ENCODE results near the gene NLRC5.
"Not testable (repeated sequence)": the region's sequence is repeated elsewhere in the genome, so short reads cannot be mapped to it uniquely, and the experiment has no call there.

NLRC5 gene

DNA sequence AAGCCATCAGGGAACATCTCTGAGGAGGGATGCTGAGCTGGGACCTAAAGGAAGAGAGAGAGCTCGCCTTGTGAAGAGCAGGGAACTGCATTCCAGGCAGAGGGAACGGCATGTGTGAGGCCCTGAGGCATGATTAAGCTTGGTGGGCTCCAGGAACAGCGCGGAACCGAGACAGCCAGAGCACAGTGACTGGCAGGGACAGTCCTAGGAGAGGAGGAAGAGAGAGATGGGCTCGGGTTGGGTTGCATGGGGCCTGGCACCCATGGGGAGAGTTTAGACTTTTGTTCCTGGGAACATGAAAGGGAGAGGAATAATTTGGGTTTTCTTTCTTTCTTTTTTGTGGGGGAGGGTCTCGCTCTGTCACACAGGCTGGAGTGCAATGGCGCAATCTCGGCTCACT is 63.8 kb downstream of the NLRC5 start:
- no peaks in the 10 kb centered on the region for H3K4me1 ChIP-seq (ENCODE audit: control insufficient read depth, insufficient read depth, low read length, unreplicated experiment)
- H3K36me3 ChIP-seq (ENCODE audit: insufficient read depth, low read length), result 0 out of 2 replicates have a peak, but pooled peaks cover 5% of the 10 kb centered on the region
- H3K27ac ChIP-seq (ENCODE audit: low read depth, low read length), result no peak overlapping the region

GRCh38 chr16:57054338-57054737 is 65.0 kb downstream of the NLRC5 start:
- Histone ChIP-seq H3K4me1 (ENCODE audit: control insufficient read depth, insufficient read depth, low read length, unreplicated experiment) (no peaks in the 10 kb centered on the region), H3K4me3 (ENCODE audit: low read depth, low read length) (no peak overlapping the region), H3K27me3 (ENCODE audit: insufficient read depth, low read length) (no peaks in the 10 kb centered on the region), H2AFZ (ENCODE audit: low read length, unreplicated experiment) (no peak overlapping the region), H3K36me3 (ENCODE audit: insufficient read depth, low read length) (peaks cover 6% of the 10 kb centered on the region; the same call in 1 of the 2 replicates), H3K27ac (ENCODE audit: low read depth, low read length) (no peak overlapping the region), H3K79me2 (ENCODE audit: control insufficient read depth, insufficient read depth, low read length, unreplicated experiment) (no peaks in the 10 kb centered on the region)

More for the DNA sequence above, 63.8 kb downstream of the NLRC5 start:
- Histone ChIP-seq H2AFZ (ENCODE audit: low read length, unreplicated experiment) (no peak overlapping the region), H3K79me2 (ENCODE audit: control insufficient read depth, insufficient read depth, low read length, unreplicated experiment) (no peaks in the 10 kb centered on the region), H3K27me3 (ENCODE audit: insufficient read depth, low read length) (no peaks in the 10 kb centered on the region), H3K4me3 (ENCODE audit: low read depth, low read length) (no peak overlapping the region)

- Histone ChIP-seq H2AFZ (ENCODE audit: low read length, unreplicated experiment) (no peak overlapping the region), H3K27ac (ENCODE audit: low read depth, low read length) (no peak overlapping the region), H3K79me2 (ENCODE audit: control insufficient read depth, insufficient read depth, low read length, unreplicated experiment) (no peaks in the 10 kb centered on the region), H3K36me3 (ENCODE audit: insufficient read depth, low read length) (peaks cover 10% of the 10 kb centered on the region; the same call in 1 of the 2 replicates), H3K4me3 (ENCODE audit: low read depth, low read length) (no peak overlapping the region), H3K4me1 (ENCODE audit: control insufficient read depth, insufficient read depth, low read length, unreplicated experiment) (no peaks in the 10 kb centered on the region), H3K27me3 (ENCODE audit: insufficient read depth, low read length) (no peaks in the 10 kb centered on the region)
Observed at GRCh38 chr16:57054771-57055170, 65.4 kb downstream of the NLRC5 start.

GRCh38 chr16:57055671-57056070 is 66.3 kb downstream of the NLRC5 start:
- no peak overlapping the region for H2AFZ ChIP-seq (ENCODE audit: low read length, unreplicated experiment)
- H3K4me1 ChIP-seq (ENCODE audit: control insufficient read depth, insufficient read depth, low read length, unreplicated experiment), result peaks cover 7% of the 10 kb centered on the region
- peaks cover 10% of the 10 kb centered on the region; the same call in 1 of the 2 replicates for H3K36me3 ChIP-seq (ENCODE audit: insufficient read depth, low read length)
- no peaks in the 10 kb centered on the region for H3K79me2 ChIP-seq (ENCODE audit: control insufficient read depth, insufficient read depth, low read length, unreplicated experiment)
- H3K4me3 ChIP-seq (ENCODE audit: low read depth, low read length), result no peak overlapping the region
- no peak overlapping the region for H3K27ac ChIP-seq (ENCODE audit: low read depth, low read length)
- H3K27me3 ChIP-seq (ENCODE audit: insufficient read depth, low read length), result no peaks in the 10 kb centered on the region

DNA sequence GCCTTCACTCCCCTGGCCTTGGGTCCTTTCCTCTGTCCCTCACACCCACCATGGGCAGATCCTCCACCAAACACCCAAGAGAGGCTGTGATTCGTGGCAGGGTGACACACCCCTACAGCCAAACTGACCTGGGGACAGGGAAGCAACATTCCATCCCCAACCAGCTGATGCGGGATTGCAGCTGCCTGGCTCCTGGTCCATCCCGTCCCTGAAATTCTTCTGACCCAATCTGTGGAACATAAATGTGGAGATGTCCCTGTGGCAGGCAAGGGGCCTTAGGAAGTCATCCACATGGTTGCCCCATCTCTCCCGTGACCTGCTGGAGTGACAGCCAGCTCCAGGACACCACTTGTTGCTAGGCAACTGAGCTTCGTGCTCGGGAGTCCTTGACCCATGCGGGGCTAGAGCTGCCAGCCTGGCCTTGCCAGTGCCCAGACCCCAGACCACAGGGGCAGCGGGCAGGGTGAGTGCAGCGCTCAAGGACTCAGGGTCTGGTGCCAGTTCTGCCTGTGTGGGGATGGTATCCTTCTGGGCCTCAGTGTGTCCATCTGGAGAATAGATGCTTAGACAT is 69.0 kb downstream of the NLRC5 start:
- Histone ChIP-seq H3K36me3 (ENCODE audit: insufficient read depth, low read length) (peaks cover 7% of the 10 kb centered on the region; the same call in 1 of the 2 replicates), H3K27ac (ENCODE audit: low read depth, low read length) (no peak overlapping the region), H3K4me3 (ENCODE audit: low read depth, low read length) (no peak overlapping the region), H2AFZ (ENCODE audit: low read length, unreplicated experiment) (no peak overlapping the region), H3K27me3 (ENCODE audit: insufficient read depth, low read length) (no peaks in the 10 kb centered on the region), H3K79me2 (ENCODE audit: control insufficient read depth, insufficient read depth, low read length, unreplicated experiment) (no peaks in the 10 kb centered on the region), H3K4me1 (ENCODE audit: control insufficient read depth, insufficient read depth, low read length, unreplicated experiment) (peaks cover 20% of the 10 kb centered on the region)

DNA sequence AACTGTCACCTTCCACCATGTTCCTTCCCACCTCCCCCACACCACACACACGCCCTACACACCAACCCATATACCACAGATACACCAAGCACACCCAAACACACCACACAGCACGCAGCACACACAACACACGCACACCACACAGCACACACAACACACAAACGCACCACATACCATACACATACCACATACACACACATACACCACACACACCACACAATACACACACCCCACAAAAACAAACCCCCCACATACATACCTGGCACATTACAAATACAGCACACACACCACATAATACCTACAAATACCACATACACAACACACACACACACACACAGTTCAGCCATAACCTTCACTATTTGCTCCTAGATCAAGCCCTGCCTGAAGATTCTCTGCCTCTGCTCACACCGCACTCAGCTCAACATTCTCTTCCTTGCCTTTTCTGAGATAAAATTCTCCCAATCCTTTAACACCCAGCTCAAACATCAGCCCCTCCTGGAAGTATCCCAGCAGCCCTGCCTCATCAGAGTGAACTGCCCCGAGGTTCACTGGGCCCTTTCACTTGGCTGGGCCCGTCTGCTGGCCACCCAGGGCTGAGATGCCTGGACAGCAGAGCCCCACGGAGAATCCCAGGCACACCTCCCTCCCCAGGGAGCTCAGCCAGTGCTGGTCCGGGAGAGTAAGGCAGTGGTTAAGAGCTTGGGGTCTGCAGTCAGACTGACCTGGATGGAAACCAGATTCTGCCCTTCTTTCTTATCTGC is 71.1 kb downstream of the NLRC5 start:
- Histone ChIP-seq H3K27ac (ENCODE audit: low read depth, low read length) (peak overlapping the region; percentile 60), H3K4me1 (ENCODE audit: control insufficient read depth, insufficient read depth, low read length, unreplicated experiment) (peaks cover 20% of the 10 kb centered on the region), H3K36me3 (ENCODE audit: insufficient read depth, low read length) (peaks cover 7% of the 10 kb centered on the region; the same call in 1 of the 2 replicates), H3K27me3 (ENCODE audit: insufficient read depth, low read length) (no peaks in the 10 kb centered on the region), H2AFZ (ENCODE audit: low read length, unreplicated experiment) (no peak overlapping the region), H3K79me2 (ENCODE audit: control insufficient read depth, insufficient read depth, low read length, unreplicated experiment) (no peaks in the 10 kb centered on the region), H3K4me3 (ENCODE audit: low read depth, low read length) (no peak overlapping the region)

GRCh38 chr16:57061084-57061905 is 71.9 kb downstream of the NLRC5 start:
- Histone ChIP-seq H3K27me3 (ENCODE audit: insufficient read depth, low read length) (no peaks in the 10 kb centered on the region), H3K4me3 (ENCODE audit: low read depth, low read length) (no peak overlapping the region), H3K4me1 (ENCODE audit: control insufficient read depth, insufficient read depth, low read length, unreplicated experiment) (peaks cover 20% of the 10 kb centered on the region), H3K36me3 (ENCODE audit: insufficient read depth, low read length) (peaks cover 7% of the 10 kb centered on the region; the same call in 1 of the 2 replicates), H3K27ac (ENCODE audit: low read depth, low read length) (peak overlapping the region; percentile 60), H2AFZ (ENCODE audit: low read length, unreplicated experiment) (no peak overlapping the region), H3K79me2 (ENCODE audit: control insufficient read depth, insufficient read depth, low read length, unreplicated experiment) (no peaks in the 10 kb centered on the region)

- H3K79me2 ChIP-seq (ENCODE audit: control insufficient read depth, insufficient read depth, low read length, unreplicated experiment), result no peaks in the 10 kb centered on the region
- H3K27ac ChIP-seq (ENCODE audit: low read depth, low read length), result no peak overlapping the region
- no peaks in the 10 kb centered on the region for H3K27me3 ChIP-seq (ENCODE audit: insufficient read depth, low read length)
- no peak overlapping the region for H2AFZ ChIP-seq (ENCODE audit: low read length, unreplicated experiment)
- H3K4me1 ChIP-seq (ENCODE audit: control insufficient read depth, insufficient read depth, low read length, unreplicated experiment), result peaks cover 20% of the 10 kb centered on the region
- H3K36me3 ChIP-seq (ENCODE audit: insufficient read depth, low read length), result peaks cover 7% of the 10 kb centered on the region; the same call in 1 of the 2 replicates
- no peak overlapping the region for H3K4me3 ChIP-seq (ENCODE audit: low read depth, low read length)
Observed at GRCh38 chr16:57062329-57062728, 73.0 kb downstream of the NLRC5 start.

GRCh38 chr16:57063189-57063588 is 73.8 kb downstream of the NLRC5 start:
- H3K27ac ChIP-seq (ENCODE audit: low read depth, low read length); H3K79me2 ChIP-seq (ENCODE audit: control insufficient read depth, insufficient read depth, low read length, unreplicated experiment); H3K36me3 ChIP-seq (ENCODE audit: insufficient read depth, low read length); H2AFZ ChIP-seq (ENCODE audit: low read length, unreplicated experiment); H3K27me3 ChIP-seq (ENCODE audit: insufficient read depth, low read length); H3K4me3 ChIP-seq (ENCODE audit: low read depth, low read length): not testable (repeated sequence)
- peaks cover 20% of the 10 kb centered on the region for H3K4me1 ChIP-seq (ENCODE audit: control insufficient read depth, insufficient read depth, low read length, unreplicated experiment)

DNA sequence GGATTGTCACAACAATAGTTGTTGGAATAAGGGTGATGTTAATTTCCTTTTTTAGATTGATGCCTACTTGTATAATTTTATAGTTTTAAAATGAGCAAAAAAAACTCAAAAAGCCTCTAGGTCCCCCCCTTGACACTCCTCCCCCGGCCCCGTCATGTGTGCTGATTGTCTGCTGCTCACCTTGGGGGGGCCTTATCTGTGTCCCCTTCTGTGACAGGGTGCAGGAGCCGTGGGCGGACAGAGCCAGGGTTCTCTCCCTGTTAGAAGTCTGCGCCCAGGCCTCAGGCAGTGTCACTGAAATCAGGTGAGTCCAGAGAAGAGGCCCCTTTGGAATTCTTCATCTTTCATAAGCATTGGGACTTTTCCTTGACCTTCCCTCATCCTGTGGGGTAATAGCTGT is 75.6 kb downstream of the NLRC5 start:
- Histone ChIP-seq H3K36me3 (ENCODE audit: insufficient read depth, low read length) (0 out of 2 replicates have a peak, but pooled peaks cover 3% of the 10 kb centered on the region), H3K4me1 (ENCODE audit: control insufficient read depth, insufficient read depth, low read length, unreplicated experiment) (peaks cover 19% of the 10 kb centered on the region), H3K27ac (ENCODE audit: low read depth, low read length) (no peak overlapping the region), H3K79me2 (ENCODE audit: control insufficient read depth, insufficient read depth, low read length, unreplicated experiment) (no peaks in the 10 kb centered on the region), H2AFZ (ENCODE audit: low read length, unreplicated experiment) (no peak overlapping the region), H3K4me3 (ENCODE audit: low read depth, low read length) (no peak overlapping the region), H3K27me3 (ENCODE audit: insufficient read depth, low read length) (no peaks in the 10 kb centered on the region)

Measured in ACC112 (cell line).